Measurements from ENCODE around the gene ARSJ. TPM values are rescaled to one million over a fixed set of nuclear protein-coding genes. Genes with fewer than 3 reads are reported as not detected.

The ARSJ gene
- total RNA-seq, 1 experiment from 2014 or later, result 16.4 TPM

DNA sequence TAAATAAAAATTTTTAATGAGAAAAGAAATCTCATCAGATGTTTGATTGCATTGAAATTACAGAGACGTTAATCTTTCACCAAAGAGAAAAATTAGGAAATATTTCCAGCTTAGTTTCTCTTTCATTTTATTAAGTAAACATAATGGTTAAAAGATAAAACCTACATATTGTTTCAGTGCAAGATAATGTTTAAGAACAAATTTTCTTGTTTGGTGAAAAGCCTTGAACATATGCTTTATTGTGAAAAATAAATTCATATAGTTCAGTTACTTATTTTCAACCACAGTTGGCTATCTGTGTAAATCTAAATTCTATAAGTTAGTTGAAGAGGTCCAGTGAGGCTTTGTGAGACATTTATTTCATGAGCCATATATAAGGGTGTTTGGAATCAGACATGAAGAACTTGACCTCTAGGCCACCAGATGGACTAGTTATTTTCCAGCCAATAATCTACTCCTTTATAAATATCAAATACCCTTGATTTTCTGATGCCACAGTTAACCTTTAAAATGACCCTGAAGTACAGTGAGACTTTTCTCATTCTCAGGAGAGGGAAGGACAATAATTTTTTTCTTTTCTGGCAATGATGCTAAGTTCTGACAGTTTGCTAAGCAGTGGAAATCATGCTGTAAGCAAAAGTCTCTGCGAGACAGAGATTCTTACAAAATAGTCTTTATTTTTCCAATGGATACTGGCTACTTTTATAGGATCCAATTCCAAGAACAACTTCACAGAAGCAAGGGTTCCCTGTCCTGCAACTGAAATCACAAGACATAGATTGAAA lies 2.5 kb downstream of the ARSJ start:
- POLR2A ChIA-PET (ENCODE audit: unreplicated experiment), result no interaction called here
- H3K9me3 ChIP-seq (ENCODE audit: low read length), result no peaks in the 10 kb centered on the region
- H3K9me2 ChIP-seq (replicated peaks; ENCODE audit: low read length), result no peaks in the 10 kb centered on the region
- H3K4me3 ChIP-seq (ENCODE audit: low read length), result peak overlapping the region; percentile 74
- H3K9ac ChIP-seq (ENCODE audit: low read length), result peak overlapping the region; percentile 88
- no peaks in the 10 kb centered on the region for H3K27me3 ChIP-seq (ENCODE audit: low read length)
- no peak overlapping the region for H2AFZ ChIP-seq (ENCODE audit: low read length)
- no TSS peak for BruUV-seq (replicated peaks)
- H3K4me2 ChIP-seq (ENCODE audit: low read length), result peak overlapping the region; percentile 88
- CTCF ChIA-PET, result no interaction called here
- ATAC-seq (no peak), DNase-seq (no peak)
- H3F3A ChIP-seq (ENCODE audit: low read length, unreplicated experiment), result no peaks in the 10 kb centered on the region
- TF ChIP-seq, protein P1, sequence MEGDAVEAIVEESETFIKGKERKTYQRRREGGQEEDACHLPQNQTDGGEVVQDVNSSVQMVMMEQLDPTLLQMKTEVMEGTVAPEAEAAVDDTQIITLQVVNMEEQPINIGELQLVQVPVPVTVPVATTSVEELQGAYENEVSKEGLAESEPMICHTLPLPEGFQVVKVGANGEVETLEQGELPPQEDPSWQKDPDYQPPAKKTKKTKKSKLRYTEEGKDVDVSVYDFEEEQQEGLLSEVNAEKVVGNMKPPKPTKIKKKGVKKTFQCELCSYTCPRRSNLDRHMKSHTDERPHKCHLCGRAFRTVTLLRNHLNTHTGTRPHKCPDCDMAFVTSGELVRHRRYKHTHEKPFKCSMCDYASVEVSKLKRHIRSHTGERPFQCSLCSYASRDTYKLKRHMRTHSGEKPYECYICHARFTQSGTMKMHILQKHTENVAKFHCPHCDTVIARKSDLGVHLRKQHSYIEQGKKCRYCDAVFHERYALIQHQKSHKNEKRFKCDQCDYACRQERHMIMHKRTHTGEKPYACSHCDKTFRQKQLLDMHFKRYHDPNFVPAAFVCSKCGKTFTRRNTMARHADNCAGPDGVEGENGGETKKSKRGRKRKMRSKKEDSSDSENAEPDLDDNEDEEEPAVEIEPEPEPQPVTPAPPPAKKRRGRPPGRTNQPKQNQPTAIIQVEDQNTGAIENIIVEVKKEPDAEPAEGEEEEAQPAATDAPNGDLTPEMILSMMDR (conservative IDR thresholded peaks at IDR 0.05; ENCODE audit: low read depth, low read length), result no peak
- TF ChIP-seq EZH2 (IDR thresholded peaks at IDR 0.05; ENCODE audit: low read length, unreplicated experiment), result no peak
- TF ChIP-seq EZH2phosphoT487 (IDR thresholded peaks at IDR 0.05; ENCODE audit: borderline replicate concordance, low read length), result no peak
- H3K4me1 ChIP-seq (ENCODE audit: insufficient read depth, low read length), result peaks cover 24% of the 10 kb centered on the region
- H3K27ac ChIP-seq (ENCODE audit: low read length), result peak overlapping the region; percentile 73
- intact Hi-C loops (cut with micrococcal nuclease), result loop anchor here (1.0 to 5.0 kb wide), 2 partner anchors 16 to 40 kb away; no protein-coding TSS in a partner anchor
- H4K20me1 ChIP-seq (ENCODE audit: low read length), result no peaks in the 10 kb centered on the region
- peaks cover 6% of the 10 kb centered on the region; the same call in 1 of the 2 replicates for H3K36me3 ChIP-seq (ENCODE audit: low read depth, low read length)
- H3K79me2 ChIP-seq (ENCODE audit: low read length), result peaks cover 92% of the 10 kb centered on the region

DNA sequence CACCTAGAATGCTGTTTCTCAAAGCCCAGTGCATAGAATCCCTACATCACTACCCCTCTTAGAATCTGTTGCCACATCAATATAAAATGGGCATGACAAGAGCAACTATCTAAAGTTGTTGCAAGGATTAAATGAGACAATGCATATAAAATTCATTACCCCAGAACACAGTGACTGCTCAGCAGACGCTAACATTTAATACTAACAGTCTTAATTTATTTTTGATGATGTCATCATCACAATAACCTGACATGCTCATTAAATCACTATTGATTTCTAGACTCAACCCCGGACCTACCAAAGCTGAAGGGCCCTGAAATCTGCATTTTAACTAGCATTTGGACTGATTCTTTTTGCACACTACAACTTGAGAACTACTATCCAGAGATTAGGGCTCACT lies 3.9 kb downstream of the ARSJ start:
- Histone ChIP-seq H3K27ac (ENCODE audit: low read length) (no peak overlapping the region), H3K79me2 (ENCODE audit: low read length) (peaks cover 95% of the 10 kb centered on the region), H3K4me1 (ENCODE audit: insufficient read depth, low read length) (peaks cover 29% of the 10 kb centered on the region), H2AFZ (ENCODE audit: low read length) (no peak overlapping the region), H3K9ac (ENCODE audit: low read length) (peak overlapping the region; percentile 88), H4K20me1 (ENCODE audit: low read length) (no peaks in the 10 kb centered on the region), H3F3A (ENCODE audit: low read length, unreplicated experiment) (no peaks in the 10 kb centered on the region), H3K4me3 (ENCODE audit: low read length) (peak overlapping the region; percentile 74), H3K4me2 (ENCODE audit: low read length) (peak overlapping the region; percentile 88), H3K9me3 (ENCODE audit: low read length) (no peaks in the 10 kb centered on the region), H3K36me3 (ENCODE audit: low read depth, low read length) (peaks cover 6% of the 10 kb centered on the region), H3K27me3 (ENCODE audit: low read length) (no peaks in the 10 kb centered on the region), H3K9me2 (replicated peaks; ENCODE audit: low read length) (no peaks in the 10 kb centered on the region)
- TF ChIP-seq EZH2 (IDR thresholded peaks at IDR 0.05; ENCODE audit: low read length, unreplicated experiment) (no peak), EZH2phosphoT487 (IDR thresholded peaks at IDR 0.05; ENCODE audit: borderline replicate concordance, low read length) (no peak)
- TF ChIP-seq, protein P1 (conservative IDR thresholded peaks at IDR 0.05; ENCODE audit: low read depth, low read length), result no peak
- CTCF ChIA-PET, result no interaction called here
- POLR2A ChIA-PET (ENCODE audit: unreplicated experiment), result no interaction called here
- intact Hi-C loops (cut with micrococcal nuclease), result loop anchor here (5.0 kb wide), 1 partner anchor 42 kb away; no protein-coding TSS in a partner anchor
- DNase-seq (no peak), ATAC-seq (no peak)
- no TSS peak for BruUV-seq (replicated peaks)

DNA sequence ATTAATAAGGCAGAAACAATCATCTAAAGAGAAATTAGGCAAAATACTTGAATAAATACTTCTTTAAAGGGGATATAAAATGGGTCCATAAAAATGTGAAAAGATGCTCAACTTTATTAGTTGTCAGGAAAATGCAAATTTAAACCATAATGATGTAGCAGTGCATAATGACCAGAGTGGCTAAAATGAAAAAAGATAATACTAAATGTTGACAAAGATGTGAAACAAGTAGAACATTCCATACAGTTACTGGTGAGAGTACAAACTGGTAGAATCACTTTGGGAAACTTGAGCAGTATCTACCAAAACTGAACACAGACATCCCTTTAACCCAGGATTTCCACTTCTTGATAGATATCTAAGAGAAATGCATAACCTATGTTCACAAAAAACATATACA lies 5.0 kb downstream of the ARSJ start:
- Histone ChIP-seq H3K4me3 (ENCODE audit: low read length) (peak overlapping the region; percentile 74), H2AFZ (ENCODE audit: low read length) (no peak overlapping the region), H3K4me2 (ENCODE audit: low read length) (peak overlapping the region; percentile 88; the same call in 1 of the 2 replicates), H3K27me3 (ENCODE audit: low read length) (no peaks in the 10 kb centered on the region), H3K9me3 (ENCODE audit: low read length) (no peaks in the 10 kb centered on the region), H3K36me3 (ENCODE audit: low read depth, low read length) (peaks cover 12% of the 10 kb centered on the region), H3K79me2 (ENCODE audit: low read length) (peaks cover 95% of the 10 kb centered on the region), H4K20me1 (ENCODE audit: low read length) (no peaks in the 10 kb centered on the region), H3K4me1 (ENCODE audit: insufficient read depth, low read length) (peaks cover 36% of the 10 kb centered on the region), H3F3A (ENCODE audit: low read length, unreplicated experiment) (peaks cover 9% of the 10 kb centered on the region), H3K9me2 (replicated peaks; ENCODE audit: low read length) (no peaks in the 10 kb centered on the region), H3K27ac (ENCODE audit: low read length) (no peak overlapping the region), H3K9ac (ENCODE audit: low read length) (no peak overlapping the region)
- ChIA-PET POLR2A (ENCODE audit: unreplicated experiment) (no interaction called here), CTCF (no interaction called here)
- no peak for DNase-seq
- TF ChIP-seq, protein P1 (conservative IDR thresholded peaks at IDR 0.05; ENCODE audit: low read depth, low read length), result no peak
- no peak for TF ChIP-seq EZH2phosphoT487 (IDR thresholded peaks at IDR 0.05; ENCODE audit: borderline replicate concordance, low read length)
- no peak for TF ChIP-seq EZH2 (IDR thresholded peaks at IDR 0.05; ENCODE audit: low read length, unreplicated experiment)
- intact Hi-C loops (cut with micrococcal nuclease), result no loop called here
- ATAC-seq, result no peak
- BruUV-seq (replicated peaks), result no TSS peak
